ENCODE results near the gene HIVEP3.

DNA sequence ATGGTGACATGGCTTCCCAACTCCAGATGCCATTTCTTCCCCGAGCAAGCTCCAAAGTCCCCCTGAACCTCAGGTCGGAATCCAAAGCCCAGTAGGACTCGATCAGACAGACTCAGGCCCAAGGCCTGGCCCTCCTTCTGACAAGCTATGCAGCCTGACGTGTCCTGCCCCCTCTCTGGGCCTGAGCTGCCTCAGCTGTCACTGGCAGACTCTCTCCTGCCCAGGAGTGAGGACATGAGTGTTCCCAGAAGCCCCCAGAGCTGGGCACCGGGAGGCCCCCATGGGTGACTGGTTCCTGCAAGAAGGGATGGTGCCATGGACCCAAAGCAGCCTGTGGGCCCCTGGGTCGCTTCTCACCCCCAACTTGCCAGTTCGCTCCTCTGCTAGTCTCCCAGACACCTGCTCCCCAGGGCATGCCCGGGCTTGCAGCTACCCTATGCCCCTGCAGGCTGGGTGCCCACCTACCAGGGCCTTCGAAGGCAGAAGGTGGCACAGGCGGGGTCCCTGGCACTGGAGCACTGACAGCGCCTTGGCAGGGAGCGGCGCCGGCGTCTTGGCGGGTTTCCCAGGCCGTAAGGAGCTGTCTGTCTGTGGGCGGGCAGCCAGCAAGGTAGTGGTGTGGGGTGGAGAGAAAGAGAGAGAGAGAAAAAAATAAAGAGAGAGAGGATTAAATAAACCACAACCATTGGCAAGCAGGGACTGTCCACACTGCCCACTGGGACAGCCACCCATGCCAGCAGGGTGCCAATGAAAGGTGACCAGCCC lies 436.5 kb downstream of the HIVEP3 start:
- TF ChIP-seq, protein P1, sequence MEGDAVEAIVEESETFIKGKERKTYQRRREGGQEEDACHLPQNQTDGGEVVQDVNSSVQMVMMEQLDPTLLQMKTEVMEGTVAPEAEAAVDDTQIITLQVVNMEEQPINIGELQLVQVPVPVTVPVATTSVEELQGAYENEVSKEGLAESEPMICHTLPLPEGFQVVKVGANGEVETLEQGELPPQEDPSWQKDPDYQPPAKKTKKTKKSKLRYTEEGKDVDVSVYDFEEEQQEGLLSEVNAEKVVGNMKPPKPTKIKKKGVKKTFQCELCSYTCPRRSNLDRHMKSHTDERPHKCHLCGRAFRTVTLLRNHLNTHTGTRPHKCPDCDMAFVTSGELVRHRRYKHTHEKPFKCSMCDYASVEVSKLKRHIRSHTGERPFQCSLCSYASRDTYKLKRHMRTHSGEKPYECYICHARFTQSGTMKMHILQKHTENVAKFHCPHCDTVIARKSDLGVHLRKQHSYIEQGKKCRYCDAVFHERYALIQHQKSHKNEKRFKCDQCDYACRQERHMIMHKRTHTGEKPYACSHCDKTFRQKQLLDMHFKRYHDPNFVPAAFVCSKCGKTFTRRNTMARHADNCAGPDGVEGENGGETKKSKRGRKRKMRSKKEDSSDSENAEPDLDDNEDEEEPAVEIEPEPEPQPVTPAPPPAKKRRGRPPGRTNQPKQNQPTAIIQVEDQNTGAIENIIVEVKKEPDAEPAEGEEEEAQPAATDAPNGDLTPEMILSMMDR (IDR thresholded peaks at IDR 0.05): no peak
- no peak for TF ChIP-seq POLR2A (IDR thresholded peaks at IDR 0.05)

All from heart left ventricle (tissue), 13 donors.